CD4-positive, alpha-beta T cell treated with Interleukin-21 for 1 hour (primary cell): ENCODE results near the gene PIK3C2G.
"Not testable (repeated sequence)": the region's sequence is repeated elsewhere in the genome, so short reads cannot be mapped to it uniquely, and the experiment has no call there.

Source experiments
- DNase-seq: peaks from one replicate; pipeline ENCODE4 v3.0.0-alpha.2; 2020

Gene PIK3C2G

GRCh38 chr12:18261273-18261672 is at the start of gene PIK3C2G:
Gene PIK3C2G (plus strand): TSS chr12:18261518. CDS start chr12:18282082, 20,564 bp downstream.
- no peak for DNase-seq

- no peak for DNase-seq
Measured at GRCh38 chr12:18217966-18218365, 43.4 kb upstream of the PIK3C2G start.

DNA sequence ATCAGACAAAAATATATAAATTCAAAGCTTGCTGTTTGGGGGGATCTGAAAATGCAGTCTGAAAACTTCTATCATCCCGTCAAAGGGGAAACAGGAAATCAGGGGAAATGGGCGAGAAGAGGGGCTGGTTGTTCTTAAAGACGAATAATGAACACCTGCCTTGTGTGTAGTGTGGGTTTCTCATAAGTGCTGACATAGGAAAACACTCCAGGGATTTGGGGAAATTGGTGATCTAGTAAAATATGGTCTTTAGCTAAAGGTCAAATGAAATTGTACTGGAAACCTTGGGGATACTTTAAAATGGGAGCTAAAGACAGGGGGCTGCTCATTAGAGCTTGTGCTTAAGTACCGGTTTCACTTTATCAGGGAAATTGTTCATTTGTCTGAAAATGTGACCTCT is 39.6 kb upstream of the PIK3C2G start:
- no peak for DNase-seq

DNA sequence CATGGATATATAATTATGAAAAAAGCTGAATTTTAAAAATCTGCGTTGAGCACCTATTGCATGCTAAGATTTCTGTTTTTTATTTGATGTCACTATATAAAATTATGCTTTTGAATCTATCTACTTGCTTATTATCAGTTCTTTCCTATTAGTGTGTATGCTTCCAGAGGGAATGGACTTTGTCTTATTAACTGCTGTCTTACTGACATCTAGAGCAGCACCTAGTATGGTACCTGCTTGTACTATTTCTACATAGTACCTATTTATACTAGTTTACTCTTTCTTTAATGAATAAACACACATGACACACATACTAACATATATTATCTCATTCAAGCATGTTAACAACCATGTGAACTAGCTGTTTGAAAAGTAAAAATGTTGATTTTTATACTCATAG is 38.6 kb upstream of the PIK3C2G start:
- no peak for DNase-seq

- DNase-seq: no peak
Measured at GRCh38 chr12:18224745-18225144, 36.6 kb upstream of the PIK3C2G start.

- no peak for DNase-seq
Measured at GRCh38 chr12:18239526-18239925, 21.8 kb upstream of the PIK3C2G start.

- DNase-seq: no peak
Measured at GRCh38 chr12:18242380-18243089, 18.8 kb upstream of the PIK3C2G start.

- DNase-seq: no peak
Measured at GRCh38 chr12:18243238-18243637, 18.1 kb upstream of the PIK3C2G start.

GRCh38 chr12:18246066-18246465 is 15.3 kb upstream of the PIK3C2G start:
- DNase-seq: no peak

GRCh38 chr12:18250313-18250916 is 10.9 kb upstream of the PIK3C2G start:
- DNase-seq: no peak

DNA sequence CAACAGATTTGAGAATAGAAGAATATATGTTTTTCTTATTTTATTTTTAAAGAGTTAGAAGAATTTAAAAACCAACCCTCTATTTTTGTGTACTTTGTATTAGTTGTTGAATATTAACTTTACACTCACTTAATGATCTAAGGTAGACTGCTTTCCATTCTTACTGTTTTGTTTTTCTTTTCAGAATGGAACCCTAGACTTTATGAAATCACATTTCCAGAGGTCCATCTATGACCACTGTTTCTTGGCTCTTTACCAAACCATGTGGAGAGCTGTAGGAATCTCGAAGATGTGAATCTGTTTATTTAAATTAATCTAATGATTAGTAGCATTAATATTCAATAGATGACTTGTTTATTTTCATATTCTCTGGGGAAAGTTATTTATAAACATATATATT is 7.2 kb upstream of the PIK3C2G start:
- DNase-seq: no peak

GRCh38 chr12:18255004-18255403 is 6.3 kb upstream of the PIK3C2G start:
- not testable (repeated sequence) for DNase-seq

GRCh38 chr12:18257251-18257650 is 4.1 kb upstream of the PIK3C2G start:
- DNase-seq: no peak

DNA sequence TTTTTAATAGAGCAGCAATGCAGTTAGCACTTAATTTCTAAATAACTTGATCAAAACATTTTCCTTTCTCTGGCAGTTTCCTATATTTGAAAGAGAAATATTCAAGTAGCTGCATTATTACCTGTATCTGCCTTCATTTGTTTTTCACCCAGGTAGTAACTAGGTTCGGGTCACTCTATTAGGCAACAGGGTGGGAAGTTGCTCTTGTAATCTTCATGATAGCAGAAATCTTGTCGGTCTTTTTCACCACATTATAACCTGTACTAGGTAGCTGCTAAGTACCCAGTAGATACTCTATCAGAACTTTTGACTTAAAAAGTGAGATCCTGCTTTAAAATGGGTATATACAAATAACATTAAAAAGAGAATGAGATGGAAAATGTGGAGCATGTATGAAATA is 2.4 kb upstream of the PIK3C2G start:
- no peak for DNase-seq

GRCh38 chr12:18259906-18260682 is 1.2 kb upstream of the PIK3C2G start:
- DNase-seq: no peak

GRCh38 chr12:18261906-18262305 is 588 bp downstream of the PIK3C2G start:
- DNase-seq: no peak

DNA sequence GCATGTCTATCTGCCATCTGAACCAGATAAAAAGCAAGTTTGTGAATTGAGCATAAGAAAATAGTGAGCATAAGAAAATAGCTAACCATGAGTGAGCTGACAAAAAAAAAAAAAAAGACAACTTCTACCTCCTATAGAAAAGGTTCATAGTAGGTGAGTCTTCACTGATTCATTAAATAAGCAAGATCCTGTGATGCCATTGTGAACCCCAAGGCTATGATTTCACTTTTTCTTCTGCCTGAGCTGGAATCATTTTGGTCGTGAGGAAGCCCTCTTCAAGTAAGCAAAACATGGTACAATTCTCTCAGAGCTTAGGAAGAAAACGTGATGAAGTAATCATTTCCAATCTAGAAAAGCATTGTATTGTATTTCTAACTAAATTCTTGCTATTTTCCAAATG is 1.2 kb downstream of the PIK3C2G start:
- DNase-seq: no peak

GRCh38 chr12:18264581-18265075 is 3.3 kb downstream of the PIK3C2G start:
- no peak for DNase-seq

DNA sequence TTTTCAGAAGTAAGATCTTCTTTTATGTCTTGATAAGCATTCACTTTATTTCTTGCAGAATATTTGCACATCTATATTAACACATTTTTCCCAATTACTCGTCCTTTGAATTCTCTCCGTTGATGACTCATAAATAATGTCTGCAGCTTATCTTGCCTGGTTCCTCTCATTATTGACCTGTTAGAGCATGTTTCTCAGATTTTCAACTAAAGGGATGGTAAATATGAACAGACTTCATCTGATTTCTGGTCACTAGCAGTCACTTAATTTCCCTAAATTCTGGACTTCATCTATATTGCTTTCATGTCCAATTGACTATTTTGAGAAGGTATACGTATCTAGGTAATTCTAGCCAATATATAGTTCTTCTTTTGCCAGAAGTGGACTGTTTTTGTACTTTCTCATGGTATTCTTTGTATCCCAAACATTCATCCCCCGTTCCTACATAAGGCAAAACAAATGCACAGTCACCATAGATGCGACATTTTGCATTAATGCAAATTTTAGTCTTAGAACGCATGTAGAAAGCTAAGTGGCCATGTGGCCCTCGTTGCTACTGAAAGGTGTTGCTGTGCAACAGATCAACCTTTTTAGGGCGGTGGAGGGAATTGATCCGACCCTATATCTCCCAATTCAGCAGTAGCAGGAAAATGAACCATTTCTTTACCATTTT is 6.2 kb downstream of the PIK3C2G start:
- DNase-seq: no peak

GRCh38 chr12:18270958-18271460 is 9.7 kb downstream of the PIK3C2G start:
- DNase-seq: no peak

DNA sequence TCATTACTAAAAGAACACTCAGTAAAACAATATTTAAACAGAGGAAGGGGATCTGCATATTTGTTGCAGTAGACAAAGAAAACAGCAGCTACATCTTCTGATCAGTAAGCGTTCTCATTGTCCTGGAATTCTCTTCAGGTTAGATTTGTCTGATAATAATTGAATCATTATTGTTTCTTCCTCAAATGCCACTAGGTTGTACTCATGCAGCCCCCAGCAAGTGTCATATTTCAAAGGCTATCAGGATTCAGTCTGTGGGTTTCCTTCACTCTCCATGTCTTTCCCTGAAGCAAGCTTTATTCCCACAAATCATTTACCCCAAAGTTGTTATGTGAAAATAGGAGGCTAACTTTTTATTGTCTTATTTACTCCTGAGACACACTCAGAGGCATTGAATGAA is 14.7 kb downstream of the PIK3C2G start:
- DNase-seq: no peak

DNA sequence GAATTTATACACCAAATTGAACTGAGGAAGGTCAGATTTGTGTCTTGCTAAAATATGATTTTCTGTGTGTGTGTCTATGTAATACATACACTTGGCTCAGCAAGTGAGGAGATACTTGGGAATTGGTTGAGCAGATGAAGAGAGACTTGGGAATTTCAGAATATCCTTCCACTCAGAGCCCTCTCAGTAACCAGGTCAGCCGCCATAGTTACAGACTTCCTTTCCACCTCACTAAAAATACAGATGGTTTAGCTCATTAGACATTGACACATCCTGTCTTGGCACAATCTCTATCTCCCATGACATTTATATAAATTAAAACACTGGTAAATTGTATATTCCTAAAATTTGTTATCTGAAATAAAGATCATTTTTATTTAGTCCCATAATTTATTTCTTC is 15.9 kb downstream of the PIK3C2G start:
- DNase-seq: no peak

DNA sequence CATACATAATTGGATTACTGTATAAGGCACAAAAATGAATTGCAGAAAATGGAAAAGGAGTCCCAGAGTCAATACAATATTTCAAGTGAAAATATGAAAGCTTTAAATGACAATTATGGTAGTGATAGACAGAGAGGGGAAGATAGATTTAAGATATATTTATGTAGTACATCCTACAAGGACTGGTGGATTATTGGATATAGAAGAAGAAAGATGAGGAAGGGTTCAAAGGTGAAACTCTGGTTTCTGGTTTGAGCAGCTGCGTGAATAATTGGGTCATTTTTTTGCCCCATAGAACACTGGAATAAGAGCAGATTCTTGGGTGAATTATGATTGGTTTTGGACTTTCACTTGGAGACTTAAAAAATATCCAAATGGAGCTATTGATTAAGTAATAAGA is 19.4 kb downstream of the PIK3C2G start:
- DNase-seq: no peak
